BJ (cell line): ENCODE results near the gene SUPT5H. TPM values are rescaled to one million over a fixed set of nuclear protein-coding genes. Genes with fewer than 3 reads are reported as not detected.
A peak's percentile ranks its signal among the peaks of the same experiment; 100 is the strongest.

ENCODE experiments used
- CTCF ChIA-PET: fragments of 350-600 bp; formaldehyde crosslinking; extraction: SDS; loops from one replicate; lab custom pipeline; 2021; ENCODE audit warnings: antibody characterized with exemption, inconsistent platforms; lab: Yijun Ruan, JAX
- POLR2A ChIA-PET: fragments of 300-600 bp; sonication (Branson Sonifier 250); formaldehyde crosslinking; extraction: SDS; loops from one replicate; lab custom pipeline; 2021; ENCODE audit warnings: antibody characterized with exemption; lab: Charles Lee
- DNase-seq: peaks from one replicate; pipeline ENCODE4 v3.0.0-alpha.2; 2011; ENCODE audit warnings: low read depth
- H3K27me3 ChIP-seq: 2 replicates; pipeline ENCODE4 v1.6.0; 2011; ENCODE audit warnings: low read length; ENCODE audit not compliant: control insufficient read depth, insufficient read depth
- H3K36me3 ChIP-seq: 2 replicates; pipeline ENCODE4 v1.5.1; 2011; ENCODE audit warnings: low read length; ENCODE audit not compliant: control insufficient read depth, insufficient read depth
- H3K4me3 ChIP-seq: 2 replicates; pipeline ENCODE4 v1.5.1; 2011; ENCODE audit warnings: low read depth, mild to moderate bottlenecking, control low read depth, low read length
- CTCF ChIP-seq: IDR thresholded peaks from 2 replicates; pipeline ENCODE4 v1.5.1; 2011; ENCODE audit warnings: low read depth, mild to moderate bottlenecking, control low read depth, inconsistent platforms, low read length, moderate library complexity; ENCODE audit not compliant: insufficient read depth
- polyA plus RNA-seq: library from polyadenylated mRNA; depleted of rRNA; stranded (reverse); fragments of >200 nt; gene quantifications from 2 replicates; pipeline ENCODE4 v1.2.3, GENCODE V29; 2011

Gene SUPT5H
- polyA plus RNA-seq, 1 experiment, result 81.8 TPM

GRCh38 chr19:39479916-39480315 lies 34.5 kb downstream of the SUPT5H start:
- no peak for DNase-seq
- H3K4me3 ChIP-seq, result no peak overlapping the region
- POLR2A ChIA-PET, result interaction anchor here (0.5 kb wide), 1 partner anchor 956 kb away, joined by 14 read pairs; no protein-coding TSS in a partner anchor
- H3K27me3 ChIP-seq, result no peaks in the 10 kb centered on the region
- peaks cover 11% of the 10 kb centered on the region for H3K36me3 ChIP-seq
- CTCF ChIA-PET, result interaction anchor here (0.5 to 1.2 kb wide), 4 partner anchors 8 to 53 kb away, joined by 3 read pairs; partner anchors contain the start of gene EID2B
- TF ChIP-seq CTCF, result no peak

- peak; percentile 59 for DNase-seq
- POLR2A ChIA-PET, result interaction anchor here (0.5 to 0.7 kb wide), 4 partner anchors 51 to 957 kb away, joined by 4 to 14 read pairs (median 7); no protein-coding TSS in a partner anchor
- no peak for TF ChIP-seq CTCF
- H3K36me3 ChIP-seq, result peaks cover 8% of the 10 kb centered on the region
- CTCF ChIA-PET, result interaction anchor here (0.5 to 1.2 kb wide), 5 partner anchors 9 to 377 kb away, joined by 3 read pairs; partner anchors contain the start of gene EID2B
- peak within 1 kb of the TSS; percentile 91 for H3K4me3 ChIP-seq
- no peaks in the 10 kb centered on the region for H3K27me3 ChIP-seq
Observed at GRCh38 chr19:39480337-39481228, 35.2 kb downstream of the SUPT5H start, which contains the start of gene TIMM50. TSS of gene TIMM50 (plus strand) at chr19:39480838. CDS start at chr19:39480854, 16 bp downstream.

- Histone ChIP-seq H3K27me3 (no peaks in the 10 kb centered on the region), H3K36me3 (peaks cover 8% of the 10 kb centered on the region), H3K4me3 (peak overlapping the region; percentile 91)
- ChIA-PET POLR2A (interaction anchor here (0.6 to 0.7 kb wide), 3 partner anchors 52 to 68 kb away, joined by 4 to 9 read pairs (median 5); no protein-coding TSS in a partner anchor), CTCF (interaction anchor here (1.0 to 1.2 kb wide), 2 partner anchors 9 to 51 kb away, joined by 3 read pairs; partner anchors contain the start of gene EID2B)
- DNase-seq, result no peak
- TF ChIP-seq CTCF, result no peak
Observed at GRCh38 chr19:39481229-39481545, 35.8 kb downstream of the SUPT5H start.

- Histone ChIP-seq H3K36me3 (peaks cover 10% of the 10 kb centered on the region), H3K4me3 (peak overlapping the region; percentile 91), H3K27me3 (no peaks in the 10 kb centered on the region)
- ChIA-PET POLR2A (no interaction called here), CTCF (interaction anchor here (0.7 kb wide), 1 partner anchor 14 kb away, joined by 3 read pairs; no protein-coding TSS in a partner anchor)
- no peak for DNase-seq
- TF ChIP-seq CTCF, result no peak
Observed at GRCh38 chr19:39481676-39482075, 36.3 kb downstream of the SUPT5H start.

GRCh38 chr19:39483141-39483540 lies 37.8 kb downstream of the SUPT5H start:
- Histone ChIP-seq H3K36me3 (peaks cover 17% of the 10 kb centered on the region), H3K4me3 (no peak overlapping the region), H3K27me3 (no peaks in the 10 kb centered on the region)
- TF ChIP-seq CTCF, result no peak
- DNase-seq, result no peak
- CTCF ChIA-PET, result no interaction called here
- POLR2A ChIA-PET, result no interaction called here
